Measurements from ENCODE around the gene CMTM4. TPM values are rescaled to one million over a fixed set of nuclear protein-coding genes. Genes with fewer than 3 reads are reported as not detected.

CMTM4 gene
- total and polyA plus RNA-seq, 2 of the 8 experiments (the other 6 are each of a cell fraction or from before 2014, with no cell fraction given), result 35.3 to 51.7 TPM

GRCh38 chr16:66652661-66653360 is 43.7 kb downstream of the CMTM4 start:
- Histone ChIP-seq H3K18ac (ENCODE audit: extremely low read depth, low read length) (no peak overlapping the region), H3K79me1 (ENCODE audit: low read depth, low read length) (peaks cover 5% of the 10 kb centered on the region; the same call in 1 of the 2 replicates), H3K9ac (replicated peaks in 1 of 4; ENCODE audit: extremely low read depth in 1 of 4, low read depth in 3 of 4, low read length in 3 of 4) (no peak overlapping the region), H3K4me3 (ENCODE audit: extremely low read depth in 1 of 4, insufficient read depth in 2 of 4, low read depth in 3 of 4, low read length in 4 of 4) (no peak overlapping the region), H3K4me2 (ENCODE audit: insufficient read depth in 1 of 2, low read depth in 2 of 2, low read length in 2 of 2) (no peak overlapping the region), H3K56ac (replicated peaks; ENCODE audit: insufficient read length, low read depth, low read length) (no peak overlapping the region), H3K4me1 (replicated peaks in 1 of 4; ENCODE audit: control insufficient read depth in 3 of 4, insufficient read depth in 4 of 4, low read length in 3 of 4) (peaks cover 0 to 5% (median 3%) of the 10 kb centered on the region in 4 experiments; a peak in 3 of 7 replicates), H3K23me2 (ENCODE audit: low read depth, low read length) (no peaks in the 10 kb centered on the region), H3K27ac (ENCODE audit: low read depth, low read length) (no peak overlapping the region), H2AFZ (ENCODE audit: low read length) (no peak overlapping the region), H2BK20ac (ENCODE audit: low read length) (no peak overlapping the region), H3K9me3 (ENCODE audit: insufficient read depth in 2 of 2, low read depth in 1 of 2, low read length in 1 of 2) (no peaks in the 10 kb centered on the region), H2BK120ac (replicated peaks; ENCODE audit: low read depth, low read length) (no peak overlapping the region), H2BK5ac (ENCODE audit: low read depth, low read length) (no peak overlapping the region), H4K5ac (ENCODE audit: insufficient read length, low read depth, low read length) (no peak overlapping the region), H4K20me1 (replicated peaks in 1 of 2; ENCODE audit: control insufficient read depth in 1 of 2, insufficient read depth in 2 of 2, low read length in 2 of 2) (peaks cover 0 to 6% of the 10 kb centered on the region in 2 experiments), H2BK15ac (ENCODE audit: low read length) (no peak overlapping the region), H3K79me2 (ENCODE audit: control insufficient read depth in 1 of 2, insufficient read depth in 2 of 2, low read length in 2 of 2) (peaks cover 3 to 17% of the 10 kb centered on the region in 2 experiments; a peak in 3 of 4 replicates), H3K14ac (ENCODE audit: insufficient read length) (no peak overlapping the region), H2BK12ac (ENCODE audit: low read depth, low read length) (no peak overlapping the region), H4K8ac (ENCODE audit: extremely low read depth, insufficient read depth, low read length) (no peak overlapping the region), H2AK5ac (ENCODE audit: low read depth, low read length) (no peak overlapping the region), H3K27me3 (replicated peaks in 1 of 4; ENCODE audit: control insufficient read depth in 3 of 4, extremely low read depth in 1 of 4, insufficient read depth in 3 of 4, low read length in 3 of 4) (no peaks in the 10 kb centered on the region), H3K36me3 (ENCODE audit: control insufficient read depth in 2 of 4, insufficient read depth in 4 of 4, low read length in 3 of 4) (no peaks in the 10 kb centered on the region), H3K23ac (ENCODE audit: insufficient read length) (no peak overlapping the region), H3K4ac (replicated peaks; ENCODE audit: insufficient read length, low read depth, low read length) (no peak overlapping the region), H4K91ac (replicated peaks; ENCODE audit: insufficient read length, low read length) (no peak overlapping the region)
- FAIRE-seq (no peak), DNase-seq (ENCODE audit: low read depth in 1 of 2, low spot score in 2 of 2) (no peak)
- POLR2A ChIA-PET (ENCODE audit: partially characterized antibody), result interaction anchor here (0.6 to 2.7 kb wide), 2 partner anchors 8 to 19 kb away, joined by 4 to 8 read pairs; no protein-coding TSS in a partner anchor
- no peak for TF ChIP-seq KDM1A (IDR thresholded peaks at IDR 0.05; ENCODE audit: borderline replicate concordance, low read length)
- TF ChIP-seq USF2 (IDR thresholded peaks at IDR 0.05; ENCODE audit: low read length), result no peak
- TF ChIP-seq CTBP2 (IDR thresholded peaks at IDR 0.05; ENCODE audit: borderline replicate concordance, insufficient read depth, insufficient read length, low read length), result no peak
- TF ChIP-seq GABPA (IDR thresholded peaks at IDR 0.05; ENCODE audit: borderline replicate concordance, insufficient read depth, low read length), result no peak
- no peak for TF ChIP-seq ASH2L (IDR thresholded peaks at IDR 0.05; ENCODE audit: low read length)
- no peak for TF ChIP-seq KDM5A (IDR thresholded peaks at IDR 0.05; ENCODE audit: low read length)
- WGBS, 2 experiments (ENCODE audit: extremely low coverage in 1 of 2, insufficient coverage in 1 of 2, insufficient read length in 1 of 2, insufficient replicate concordance in 2 of 2, low coverage in 1 of 2, low lambda C conversion rate in 2 of 2, missing lambda C conversion rate in 1 of 2), result 84% methylated on average over 7 of the region's 7 CpGs; no CpG with 5 or more reads in 1 of the 2 experiments
- CTCF ChIA-PET (ENCODE audit: partially characterized antibody), result interaction anchor here (0.7 to 4.0 kb wide), 9 partner anchors 9 to 162 kb away, joined by 3 to 58 read pairs (median 5); no protein-coding TSS in a partner anchor

Measured in H1 (cell line).